ENCODE data around the gene TRABD2B.

The TRABD2B gene

GRCh38 chr1:47871799-47872353 lies 125.3 kb downstream of the TRABD2B start:
- no peak for DNase-seq

- DNase-seq, result no peak
Measured at GRCh38 chr1:47870946-47871676, 126.1 kb downstream of the TRABD2B start.

DNA sequence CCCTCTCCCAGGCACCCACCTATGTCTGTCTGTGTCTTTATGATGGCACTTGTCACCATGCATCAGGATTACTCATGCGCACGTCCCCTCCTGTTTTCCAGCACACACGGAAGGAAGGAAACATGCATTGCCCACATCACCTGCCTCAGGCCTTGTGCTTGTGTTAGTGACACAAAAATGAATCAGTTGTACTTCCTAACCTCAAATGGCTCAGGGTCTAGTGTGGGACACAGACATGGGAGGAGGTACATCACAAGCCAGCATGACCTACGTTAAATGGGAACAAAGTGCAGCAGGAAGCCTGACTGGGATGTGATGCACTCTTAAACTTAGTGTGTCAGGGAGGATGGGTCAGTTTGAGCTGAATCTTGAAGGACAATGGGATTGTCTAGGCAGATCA lies 126.7 kb downstream of the TRABD2B start:
- DNase-seq, result no peak

- DNase-seq, result no peak
Measured at GRCh38 chr1:47868348-47868676, 128.9 kb downstream of the TRABD2B start.

- DNase-seq, result no peak
Measured at GRCh38 chr1:47867438-47868347, 129.5 kb downstream of the TRABD2B start.

GRCh38 chr1:47866601-47867437 lies 130.4 kb downstream of the TRABD2B start:
- no peak for DNase-seq

GRCh38 chr1:47865881-47866535 lies 131.2 kb downstream of the TRABD2B start:
- DNase-seq, result no peak

DNA sequence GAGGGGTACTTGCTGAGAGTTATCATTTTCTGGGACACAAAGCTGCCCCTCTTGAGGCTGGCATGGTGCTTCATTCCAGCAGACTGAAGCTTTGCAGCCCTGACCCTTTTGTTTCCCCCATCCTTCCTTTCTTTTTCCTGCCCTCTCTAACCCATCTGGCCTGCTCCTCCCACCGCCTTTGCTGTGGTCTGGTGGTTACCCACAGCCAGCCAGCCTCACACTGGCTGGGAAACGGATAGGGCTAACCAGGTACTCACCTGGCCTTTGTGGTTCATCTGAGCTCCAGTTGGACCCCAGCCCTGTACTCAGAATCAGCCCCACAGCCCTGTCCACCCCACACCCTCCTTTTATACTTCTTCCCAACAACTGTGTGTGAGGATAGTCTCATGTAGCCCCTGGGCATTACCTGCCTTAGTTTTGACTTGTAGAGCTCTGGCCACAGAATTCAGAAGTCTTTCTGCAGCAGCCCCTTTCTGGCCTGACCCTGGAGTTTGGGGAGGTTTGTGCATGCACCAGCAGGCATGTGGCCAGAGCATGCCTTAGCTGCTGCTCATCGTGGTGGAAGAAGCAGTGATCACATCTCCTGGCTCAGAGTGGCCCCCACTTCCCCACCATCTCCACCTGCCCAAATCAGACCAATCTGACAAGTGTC lies 138.0 kb downstream of the TRABD2B start:
- DNase-seq, result no peak

DNA sequence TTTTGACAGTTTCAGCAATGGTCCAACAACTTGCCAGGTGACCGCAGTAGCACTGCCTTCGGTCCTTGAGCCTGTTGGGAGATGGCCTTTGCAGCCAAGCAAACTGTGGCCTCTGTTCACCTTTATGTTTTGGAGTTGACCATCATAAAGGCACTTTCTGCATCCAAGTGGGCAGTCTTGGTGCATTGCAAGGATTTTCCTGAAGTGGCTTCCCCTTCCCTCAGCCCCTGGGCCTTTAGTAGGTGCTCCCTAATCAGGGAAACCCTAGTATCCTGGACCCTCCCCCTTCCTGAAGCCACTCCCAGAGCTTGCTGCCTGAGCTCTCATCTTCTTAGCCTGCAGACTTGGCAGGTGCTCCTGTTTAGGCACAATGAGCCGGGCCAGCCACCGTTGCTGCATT lies 140.2 kb downstream of the TRABD2B start:
- DNase-seq, result no peak

DNA sequence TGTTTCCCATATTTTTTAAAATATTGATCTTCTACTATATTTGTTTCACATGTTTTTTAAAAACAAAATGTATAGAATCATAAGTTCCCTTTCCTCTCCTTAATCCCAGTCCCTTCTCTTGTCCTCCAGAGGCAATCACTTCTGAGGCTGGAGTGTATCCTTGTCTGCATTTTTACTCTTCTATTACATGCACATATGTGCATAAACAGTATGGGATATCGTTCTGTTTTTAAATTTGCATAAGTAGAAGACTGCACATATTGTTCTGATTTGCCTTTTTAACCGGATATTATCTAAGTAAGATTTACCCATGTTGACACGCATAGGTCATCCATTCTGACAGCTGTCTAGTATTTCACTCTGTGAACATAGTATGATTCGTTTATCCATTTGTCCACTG lies 142.0 kb downstream of the TRABD2B start:
- DNase-seq, result no peak

DNA sequence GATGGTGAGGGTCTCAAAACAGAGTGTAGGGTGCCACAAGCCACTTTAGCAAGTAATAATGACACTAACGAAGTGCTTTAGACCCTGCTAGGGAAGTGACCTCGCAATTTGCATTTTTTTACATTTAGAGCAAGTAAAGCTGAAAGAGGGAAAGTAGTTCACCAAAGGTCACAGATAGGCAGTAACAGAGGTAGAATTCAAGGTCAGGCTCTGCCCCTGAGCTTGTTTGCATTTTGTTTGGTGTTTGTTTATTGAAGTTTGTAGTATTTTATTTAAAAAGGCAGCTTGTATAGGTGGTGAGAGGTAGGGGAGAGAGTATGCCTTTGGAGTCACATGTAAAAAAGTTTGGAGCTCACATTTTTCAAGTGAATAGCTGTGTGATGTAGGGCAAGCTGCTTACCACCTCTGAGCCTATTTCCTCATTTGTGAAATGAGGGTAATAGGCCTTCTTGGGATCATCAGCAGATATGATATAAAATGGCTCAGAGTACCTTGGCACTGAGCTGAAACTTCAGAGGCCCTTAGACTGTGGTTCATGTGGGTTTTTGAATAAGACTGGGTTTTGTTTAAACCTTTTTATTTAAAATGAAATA lies 142.5 kb downstream of the TRABD2B start:
- no peak for DNase-seq

DNA sequence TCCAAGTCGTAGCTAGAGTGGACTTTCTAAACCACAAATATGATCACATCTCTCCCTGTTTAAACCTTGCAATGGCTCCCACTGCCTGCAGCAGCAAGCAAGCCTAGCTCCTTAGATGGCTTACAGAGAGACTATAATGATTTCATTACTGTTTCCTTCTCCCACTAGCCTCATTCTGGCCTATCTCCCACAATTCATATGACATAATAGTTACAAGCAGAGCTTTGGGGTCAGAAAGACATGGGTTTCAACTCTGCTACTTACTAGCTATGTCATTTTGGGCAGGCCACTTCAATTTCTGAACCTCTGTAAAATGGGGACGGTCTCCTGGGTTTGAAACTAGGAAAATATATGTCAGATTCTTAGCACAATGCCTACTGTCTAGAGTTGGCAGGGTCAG lies 143.3 kb downstream of the TRABD2B start:
- DNase-seq, result no peak

DNA sequence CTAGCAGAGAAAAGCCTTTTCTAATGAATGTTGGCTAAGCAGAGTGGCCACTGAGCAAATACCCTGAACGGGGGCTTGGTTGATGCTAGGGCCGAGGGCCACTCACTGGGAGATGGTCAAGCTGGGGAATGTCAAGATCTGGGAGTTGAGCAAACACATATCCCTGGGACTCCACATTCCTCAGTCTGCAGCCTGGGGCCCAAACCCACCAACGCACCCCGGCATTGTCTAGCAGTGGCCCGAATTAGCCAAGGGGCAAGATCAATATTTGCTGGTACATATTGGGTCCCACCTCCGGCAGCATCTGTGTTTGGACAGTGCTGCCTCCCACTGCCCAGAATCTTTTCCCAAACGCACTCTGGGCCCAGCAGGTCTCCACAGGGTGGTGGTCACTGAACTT lies 144.1 kb downstream of the TRABD2B start:
- DNase-seq, result no peak

GRCh38 chr1:47852006-47852718 lies 145.0 kb downstream of the TRABD2B start:
- DNase-seq, result no peak

GRCh38 chr1:47850451-47850850 lies 146.7 kb downstream of the TRABD2B start:
- DNase-seq, result no peak

DNA sequence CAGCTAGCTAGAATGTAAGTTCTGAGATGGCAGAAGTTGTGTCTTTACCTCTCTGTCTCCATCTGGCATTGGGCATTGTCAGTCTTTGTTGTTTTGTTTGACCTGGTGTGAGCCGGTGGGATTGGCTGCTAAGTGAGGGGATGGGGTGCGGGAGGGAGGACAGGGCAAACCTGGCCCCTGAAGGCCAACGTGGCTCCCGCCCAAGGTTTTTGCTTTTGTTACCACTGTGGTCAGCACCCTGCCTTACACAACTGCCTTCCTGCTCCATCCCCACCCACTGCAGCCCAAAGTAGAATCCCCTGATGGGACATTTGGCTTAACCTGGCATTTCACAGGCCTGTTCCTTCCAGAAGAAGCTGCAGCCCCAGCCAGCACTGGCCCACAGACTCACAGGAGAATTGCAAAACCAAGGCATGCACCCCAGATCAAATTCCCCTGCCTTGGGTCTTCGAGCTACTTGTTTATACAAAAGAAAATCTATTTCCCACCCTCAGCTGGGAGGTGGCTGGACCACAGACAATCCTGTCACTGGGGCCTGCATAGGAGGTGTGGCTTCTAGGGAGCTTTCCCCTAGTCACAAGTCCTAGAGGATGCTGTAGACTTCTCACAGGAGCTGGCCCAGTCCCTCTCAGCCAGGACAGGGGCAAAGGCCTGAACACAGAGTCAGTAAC lies 147.5 kb downstream of the TRABD2B start:
- DNase-seq, result no peak

DNA sequence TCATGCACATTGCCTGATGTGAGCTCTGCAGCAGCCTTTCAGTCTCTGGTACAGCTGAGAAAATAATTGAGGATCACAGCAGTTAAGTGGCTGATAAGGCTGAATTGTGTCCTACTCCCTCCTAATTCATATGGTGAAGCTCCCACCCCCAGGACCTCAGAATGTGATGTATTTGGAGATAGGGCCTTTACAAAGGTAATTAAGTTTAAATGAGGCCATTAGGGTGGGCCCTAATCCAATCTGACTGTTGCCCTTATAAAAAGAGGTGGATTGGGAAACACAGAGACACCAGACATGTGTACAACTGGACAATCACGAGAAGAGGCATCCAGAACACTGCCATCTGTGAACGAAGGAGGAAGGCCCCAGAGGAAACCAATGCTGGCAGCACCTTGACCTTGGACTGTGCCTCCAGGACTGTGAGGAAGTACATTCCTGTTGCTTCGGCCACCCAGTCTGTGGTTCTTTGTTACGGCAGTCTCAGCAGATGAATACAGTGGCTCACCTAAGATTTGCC lies 148.1 kb downstream of the TRABD2B start:
- no peak for DNase-seq

DNA sequence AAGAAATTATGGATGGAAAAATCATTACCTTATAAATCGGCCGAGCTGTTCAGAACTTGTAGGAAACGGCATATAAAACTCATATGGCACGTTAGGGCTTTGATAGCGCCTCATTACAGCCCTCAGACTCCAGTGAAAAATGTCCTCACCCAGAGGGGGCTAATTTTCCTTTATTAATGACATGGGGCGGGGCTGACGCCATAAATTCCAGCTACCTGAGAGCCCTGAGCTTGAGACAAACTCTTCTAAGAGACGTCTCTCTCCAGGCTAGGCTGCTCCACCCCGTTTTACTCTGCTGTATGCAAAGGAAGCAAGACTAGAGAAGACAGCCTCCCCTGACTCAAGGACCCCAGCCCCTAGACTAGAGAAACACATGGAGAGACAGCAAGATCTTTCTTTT lies 149.4 kb downstream of the TRABD2B start:
- no peak for DNase-seq

DNA sequence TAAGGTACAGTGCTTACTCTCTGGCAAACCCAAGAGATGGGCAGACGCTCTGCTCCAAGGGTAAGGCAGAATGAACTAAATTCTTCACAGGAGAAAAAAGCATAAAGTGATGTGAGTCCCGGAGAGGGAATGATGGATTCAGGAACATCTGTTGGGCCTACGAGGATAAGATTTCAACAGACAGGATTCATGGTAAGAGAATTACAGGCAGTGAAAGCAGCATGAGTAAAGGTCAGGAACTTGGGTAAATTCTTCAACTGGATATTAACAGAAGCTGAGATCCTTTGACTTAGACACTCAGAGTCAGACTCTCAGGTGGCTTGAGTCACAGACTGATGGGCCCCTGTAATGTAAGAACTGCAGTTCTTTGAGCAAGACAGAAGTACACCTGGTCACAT lies 152.6 kb downstream of the TRABD2B start:
- DNase-seq, result no peak

All from stimulated activated naive CD4-positive, alpha-beta T cell (primary cell).